ENCODE measurements around the gene THAP11.
"Not testable (repeated sequence)": the region's sequence is repeated elsewhere in the genome, so short reads cannot be mapped to it uniquely, and the experiment has no call there.

THAP11 gene

GRCh38 chr16:67833415-67834241, 8.5 kb upstream of the THAP11 start:
- no peak for TF ChIP-seq CTCF (IDR thresholded peaks at IDR 0.05; ENCODE audit: insufficient read depth, low read depth, low read length, missing control alignments)
- peak overlapping the region; percentile 94 for H3K4me3 ChIP-seq (ENCODE audit: low read depth, low read length)
- peak; percentile 94 for DNase-seq (ENCODE audit: low read depth)

GRCh38 chr16:67834242-67834614, 7.9 kb upstream of the THAP11 start:
- no peak for DNase-seq (ENCODE audit: low read depth)
- H3K4me3 ChIP-seq (ENCODE audit: low read depth, low read length) = peak overlapping the region; percentile 94
- TF ChIP-seq CTCF (IDR thresholded peaks at IDR 0.05; ENCODE audit: insufficient read depth, low read depth, low read length, missing control alignments) = no peak

- not testable (repeated sequence) for DNase-seq (ENCODE audit: low read depth); H3K4me3 ChIP-seq (ENCODE audit: low read depth, low read length)
These were observed 4.9 kb upstream of the THAP11 start for GRCh38 chr16:67837190-67837589.

- TF ChIP-seq CTCF (IDR thresholded peaks at IDR 0.05; ENCODE audit: insufficient read depth, low read depth, low read length, missing control alignments) = no peak
- H3K4me3 ChIP-seq (ENCODE audit: low read depth, low read length) = no peak overlapping the region
- no peak for DNase-seq (ENCODE audit: low read depth)
These were observed 4.3 kb upstream of the THAP11 start for GRCh38 chr16:67837811-67838210.

- peak; percentile 16 for DNase-seq (ENCODE audit: low read depth)
- TF ChIP-seq CTCF (IDR thresholded peaks at IDR 0.05; ENCODE audit: insufficient read depth, low read depth, low read length, missing control alignments) = no peak
- H3K4me3 ChIP-seq (ENCODE audit: low read depth, low read length) = peak overlapping the region; percentile 31
These were observed 813 bp upstream of the THAP11 start for GRCh38 chr16:67841198-67841815.

- peak; percentile 76 for DNase-seq (ENCODE audit: low read depth)
- peak; percentile 35 for TF ChIP-seq CTCF (IDR thresholded peaks at IDR 0.05; ENCODE audit: insufficient read depth, low read depth, low read length, missing control alignments)
- H3K4me3 ChIP-seq (ENCODE audit: low read depth, low read length) = peak overlapping the region; percentile 72
These were observed 606 bp downstream of the THAP11 start for GRCh38 chr16:67842509-67843342.

GRCh38 chr16:67843343-67843765, 1.2 kb downstream of the THAP11 start:
- H3K4me3 ChIP-seq (ENCODE audit: low read depth, low read length) = peak overlapping the region; percentile 72
- DNase-seq (ENCODE audit: low read depth) = no peak
- TF ChIP-seq CTCF (IDR thresholded peaks at IDR 0.05; ENCODE audit: insufficient read depth, low read depth, low read length, missing control alignments) = no peak
